GM18858 (cell line): ENCODE results near the gene LIN52.

Source experiments
- ATAC-seq: cut with Tn5 transposase; IDR thresholded peaks from one replicate; pipeline ENCODE4 v1.9.1; 2021; ENCODE audit not compliant: unreplicated experiment

LIN52 gene

DNA sequence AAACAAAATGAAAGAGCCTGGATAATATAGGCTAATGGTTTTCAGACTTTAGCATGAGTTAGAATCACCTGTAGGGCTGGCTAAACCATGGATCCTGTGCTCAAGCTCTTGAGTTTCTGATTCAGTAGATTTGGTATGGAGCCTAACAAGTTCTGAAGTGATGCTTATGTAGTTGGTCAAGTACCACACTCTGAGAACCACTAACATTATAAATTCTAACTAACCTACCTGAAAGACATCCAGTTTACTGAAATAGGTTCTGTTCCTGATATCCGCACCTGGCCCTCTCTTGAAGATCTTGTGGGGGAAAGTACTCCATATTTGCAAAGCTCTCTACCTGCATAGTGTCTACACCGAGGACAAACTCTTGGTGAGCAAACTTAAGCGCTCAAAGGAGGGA is 95.1 kb downstream of the LIN52 start:
- ATAC-seq, result no peak

DNA sequence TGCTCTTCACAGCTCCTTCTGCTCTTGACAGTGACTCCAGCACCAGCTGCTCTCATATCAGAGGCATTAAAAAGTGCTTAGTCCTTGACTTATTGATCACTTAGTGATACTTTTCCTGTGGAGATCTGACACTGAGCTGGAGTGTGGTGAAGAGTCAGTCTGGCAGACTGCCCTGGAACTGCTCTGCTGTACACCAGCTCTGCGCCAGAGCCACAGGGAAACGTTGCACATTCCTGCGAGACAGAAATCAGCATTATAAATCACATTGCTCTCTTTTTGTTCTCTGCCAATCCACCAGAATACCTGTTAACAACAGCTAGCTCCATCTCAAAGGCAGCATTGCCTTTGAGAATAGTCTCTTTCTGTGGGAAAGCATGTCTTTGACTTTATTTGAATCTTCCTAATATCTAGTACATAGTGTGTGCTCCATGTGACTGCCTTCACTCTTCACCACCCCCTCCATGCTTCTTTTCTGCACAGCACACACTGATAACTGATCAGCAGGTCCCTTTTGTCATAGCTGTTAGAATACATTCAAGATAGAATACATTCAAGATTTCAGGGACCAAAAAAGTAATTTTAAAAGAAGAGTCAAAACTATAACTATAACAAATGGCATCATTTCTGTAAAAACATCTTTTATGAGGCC is 106.3 kb downstream of the LIN52 start:
- no peak for ATAC-seq

DNA sequence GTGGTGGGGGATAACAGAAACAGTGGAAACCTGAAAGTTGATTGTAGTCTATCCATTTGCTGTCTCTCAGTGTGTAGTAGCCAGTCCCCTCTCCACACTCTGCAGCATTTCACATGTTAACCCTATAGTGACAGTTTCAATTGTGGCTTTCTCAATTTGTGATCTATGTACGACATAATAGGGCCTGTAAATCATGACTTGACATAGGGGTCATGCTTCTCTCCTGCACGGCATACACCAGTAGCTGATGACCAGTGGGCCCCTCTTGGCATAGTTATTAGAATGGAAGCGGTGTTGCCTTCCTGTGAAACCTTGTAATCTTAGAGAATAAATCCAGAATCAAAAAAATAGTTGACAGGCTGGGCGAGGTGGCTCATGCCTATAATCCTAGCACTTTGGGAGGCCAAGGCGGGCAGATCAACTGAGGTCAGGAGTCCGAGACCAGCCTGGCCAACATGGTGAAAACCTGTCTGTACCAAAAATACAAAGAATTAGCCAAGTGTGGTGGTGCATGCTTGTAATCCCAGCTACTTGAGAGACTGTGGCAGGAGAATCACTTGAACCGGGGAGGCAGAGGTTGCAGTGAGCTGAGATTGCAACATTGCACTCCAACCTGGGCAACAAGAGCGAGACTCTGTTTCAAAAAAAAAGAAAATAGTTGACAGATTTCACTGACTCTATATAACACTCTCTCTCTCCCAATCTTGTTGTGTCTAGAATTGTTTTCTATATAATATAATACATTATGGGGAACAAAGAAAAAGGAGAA is 109.9 kb downstream of the LIN52 start:
- no peak for ATAC-seq

DNA sequence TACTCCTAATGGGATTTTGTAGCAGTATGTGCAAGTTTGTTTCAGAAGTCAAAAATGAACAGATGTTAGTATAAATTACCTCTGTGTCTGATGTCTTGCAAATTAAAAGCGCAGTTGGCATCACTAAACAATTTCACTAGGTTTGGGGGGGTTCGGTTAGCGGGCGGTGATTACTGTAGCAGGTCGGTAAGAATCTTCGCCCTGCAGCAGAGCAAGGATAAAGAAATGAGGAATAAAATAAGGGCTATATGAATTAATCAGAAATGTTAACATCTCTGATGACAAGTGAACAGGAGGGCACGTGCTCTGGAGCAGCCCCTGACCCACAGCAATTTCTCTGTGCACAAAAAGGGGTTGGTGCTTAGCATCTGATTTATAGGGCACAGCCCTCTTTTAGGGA is 110.9 kb downstream of the LIN52 start:
- no peak for ATAC-seq

DNA sequence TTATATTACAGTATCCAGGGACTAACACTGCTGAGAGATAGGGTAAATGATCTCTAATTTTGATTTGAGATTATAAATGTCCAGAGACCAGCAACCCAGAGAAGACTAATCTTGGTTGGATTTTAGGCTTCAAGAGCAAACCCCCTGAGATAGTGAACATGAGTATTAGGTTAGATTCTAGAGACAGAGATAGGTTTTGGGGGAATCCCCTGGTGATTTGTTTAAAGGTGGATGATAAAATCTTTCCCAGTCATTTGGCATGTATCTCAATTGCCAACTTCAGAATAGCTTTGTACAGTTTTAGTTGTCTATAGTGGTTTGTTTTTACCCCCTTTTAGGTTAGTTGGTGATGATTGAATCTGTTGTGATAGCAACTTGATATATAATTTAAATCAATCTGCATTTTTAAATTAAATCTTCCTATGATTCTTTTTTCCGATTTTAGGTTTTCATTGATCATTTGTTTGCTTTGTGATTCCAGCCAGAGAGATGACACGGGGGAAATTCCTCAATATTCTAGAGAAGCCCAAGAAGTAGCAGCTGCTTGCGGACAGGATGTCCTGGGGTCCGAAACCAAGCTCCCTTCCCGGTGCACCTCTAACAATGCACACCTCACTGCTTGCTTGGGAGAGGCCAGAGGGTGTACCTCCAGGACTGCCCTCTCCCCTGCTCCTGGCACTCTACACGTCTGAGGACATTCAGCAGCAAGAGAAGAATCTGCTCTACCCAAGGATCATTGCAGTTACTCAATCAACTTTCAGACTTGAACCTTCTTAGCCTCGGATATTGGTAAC is 113.9 kb downstream of the LIN52 start:
- ATAC-seq, result no peak

DNA sequence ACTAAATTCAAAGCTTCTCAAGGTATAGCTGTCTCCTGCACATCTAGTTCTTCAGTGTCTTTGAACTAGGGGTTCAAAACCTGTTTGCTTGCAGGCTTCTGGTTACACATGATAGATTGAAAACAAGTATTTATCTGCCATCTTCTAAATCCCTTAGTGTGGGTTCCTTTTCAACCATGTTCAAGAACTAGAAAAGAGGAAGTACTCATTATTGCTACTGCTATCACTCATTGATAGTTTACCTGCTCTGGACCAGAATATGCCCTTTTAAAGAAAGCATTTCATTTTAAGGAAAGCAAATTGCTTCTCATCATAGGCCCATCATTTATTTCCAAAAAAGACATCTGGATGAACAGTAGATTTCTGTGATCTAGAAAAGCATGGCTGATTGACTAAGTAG is 117.4 kb downstream of the LIN52 start:
- no peak for ATAC-seq

DNA sequence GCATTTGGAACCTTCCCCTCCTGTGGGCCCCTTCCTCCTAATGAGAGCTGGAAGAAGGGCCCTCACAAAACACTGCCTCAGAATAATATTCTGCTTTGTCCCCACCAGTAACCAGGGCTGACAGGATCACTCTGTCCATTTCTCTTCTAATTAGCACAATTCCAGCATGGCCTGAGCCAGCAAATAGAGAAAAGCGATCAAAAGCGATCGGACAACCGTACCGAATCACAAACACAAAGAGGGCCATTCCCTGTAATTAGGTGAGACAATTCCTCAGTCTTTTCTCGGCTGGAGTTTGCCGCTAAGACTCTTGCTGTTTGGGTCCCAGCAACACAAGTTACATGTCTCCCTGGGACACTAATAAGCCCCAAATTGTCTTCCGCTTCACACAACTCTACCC is 118.9 kb downstream of the LIN52 start:
- ATAC-seq, result no peak

DNA sequence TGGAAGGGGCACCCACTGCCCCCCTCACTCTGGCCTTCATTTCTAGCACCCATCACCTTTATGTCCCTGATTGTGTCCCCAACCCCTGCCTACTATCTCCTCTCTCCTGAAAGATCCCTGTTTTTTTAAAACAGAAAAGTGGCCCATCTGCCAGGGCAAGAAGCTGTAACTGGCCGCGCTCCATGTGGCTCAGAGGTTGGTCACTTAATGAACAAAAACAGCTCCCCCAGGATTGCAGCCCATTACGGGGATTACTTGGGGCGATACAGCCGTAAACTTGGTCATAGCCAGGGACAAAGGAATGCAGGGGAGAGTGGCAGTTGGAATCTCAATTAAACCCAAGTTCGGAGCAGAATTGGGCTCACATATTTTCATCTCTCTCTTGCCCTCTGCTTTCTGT is 119.7 kb downstream of the LIN52 start:
- no peak for ATAC-seq

DNA sequence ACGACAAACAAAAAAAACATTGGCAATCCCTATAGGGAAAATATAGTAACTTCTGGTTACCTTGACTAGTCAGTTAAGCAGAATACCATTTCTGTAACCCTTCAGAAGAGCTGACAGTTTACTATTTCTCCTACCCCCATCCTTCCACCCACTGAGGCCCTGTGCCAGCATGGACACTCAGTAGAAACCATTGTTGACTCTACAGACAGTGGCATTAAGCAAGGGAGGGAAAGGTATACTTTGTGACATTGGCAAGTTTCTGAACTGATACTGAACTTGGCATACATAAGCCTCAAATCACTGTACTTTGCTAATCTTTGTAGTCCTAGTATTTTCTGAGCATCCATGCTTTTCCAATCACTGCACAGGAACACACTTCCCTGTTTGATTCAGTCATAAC is 121.1 kb downstream of the LIN52 start:
- ATAC-seq, result no peak

DNA sequence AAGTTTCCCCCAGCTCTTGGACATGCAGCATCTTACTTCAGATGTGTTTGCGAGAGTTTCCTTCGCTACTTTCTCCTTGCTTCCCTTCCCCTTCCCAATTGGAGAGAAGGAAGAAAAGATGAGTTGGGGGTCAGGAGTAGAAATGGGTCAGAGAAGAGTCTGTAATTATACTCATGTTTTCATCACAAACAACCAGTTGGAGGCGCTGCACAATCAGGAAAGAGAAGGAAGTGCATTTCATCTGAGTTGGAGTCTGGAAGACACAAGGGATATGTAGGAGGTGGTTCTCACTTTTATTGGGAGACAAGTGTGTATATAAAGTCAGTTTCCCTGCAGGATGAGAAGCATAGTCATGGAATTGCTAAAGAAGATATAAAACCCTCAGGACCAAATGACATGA is 123.2 kb downstream of the LIN52 start:
- ATAC-seq, result no peak

DNA sequence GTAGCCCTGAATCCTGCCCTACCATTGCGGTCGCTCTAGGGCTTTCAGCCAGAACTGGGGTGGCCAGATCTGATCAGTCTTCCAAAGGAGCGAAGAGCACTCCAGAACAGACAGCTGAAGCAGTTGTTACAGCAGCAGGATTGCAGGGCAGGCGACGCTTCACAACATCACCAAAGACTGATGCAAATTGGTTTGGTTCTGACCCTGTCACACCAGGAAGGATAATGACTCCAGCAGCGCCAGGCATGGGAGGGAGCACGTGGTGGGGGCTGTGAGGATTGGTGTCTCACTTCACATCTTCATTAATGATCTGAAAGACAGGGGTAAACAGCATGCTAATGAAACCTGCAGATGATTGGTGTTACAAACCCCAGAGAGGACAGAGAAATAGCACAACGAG is 123.9 kb downstream of the LIN52 start:
- no peak for ATAC-seq

DNA sequence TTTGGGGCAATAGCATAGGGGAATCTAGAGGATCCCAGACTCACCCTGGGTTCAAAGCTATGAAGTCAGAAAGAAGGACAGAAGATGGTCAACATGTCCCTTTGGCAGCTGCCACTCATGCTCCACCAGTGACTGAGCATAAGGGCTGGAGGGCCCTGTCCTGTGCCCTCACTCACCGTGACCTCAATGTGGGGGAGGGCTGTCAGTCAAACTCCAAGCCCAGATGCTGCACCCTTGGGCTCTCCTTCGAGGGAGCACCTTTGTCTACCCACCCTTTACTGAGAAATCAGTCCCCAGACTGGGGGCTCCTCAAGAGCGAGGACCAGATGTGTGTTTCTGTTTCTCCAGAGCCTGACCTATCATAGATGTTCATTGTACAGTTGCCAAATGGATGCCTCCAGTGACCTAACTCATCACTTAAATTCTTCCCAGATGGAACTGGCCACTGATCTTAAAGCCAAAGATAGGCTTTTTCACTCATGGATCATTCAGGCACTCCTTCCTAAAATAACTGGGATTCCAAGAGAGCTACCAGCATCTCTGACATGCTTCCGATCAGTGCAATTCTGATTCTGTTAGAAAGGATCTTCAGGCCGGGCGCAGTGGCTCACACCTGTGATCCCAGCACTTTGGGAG is 127.3 kb downstream of the LIN52 start:
- no peak for ATAC-seq

DNA sequence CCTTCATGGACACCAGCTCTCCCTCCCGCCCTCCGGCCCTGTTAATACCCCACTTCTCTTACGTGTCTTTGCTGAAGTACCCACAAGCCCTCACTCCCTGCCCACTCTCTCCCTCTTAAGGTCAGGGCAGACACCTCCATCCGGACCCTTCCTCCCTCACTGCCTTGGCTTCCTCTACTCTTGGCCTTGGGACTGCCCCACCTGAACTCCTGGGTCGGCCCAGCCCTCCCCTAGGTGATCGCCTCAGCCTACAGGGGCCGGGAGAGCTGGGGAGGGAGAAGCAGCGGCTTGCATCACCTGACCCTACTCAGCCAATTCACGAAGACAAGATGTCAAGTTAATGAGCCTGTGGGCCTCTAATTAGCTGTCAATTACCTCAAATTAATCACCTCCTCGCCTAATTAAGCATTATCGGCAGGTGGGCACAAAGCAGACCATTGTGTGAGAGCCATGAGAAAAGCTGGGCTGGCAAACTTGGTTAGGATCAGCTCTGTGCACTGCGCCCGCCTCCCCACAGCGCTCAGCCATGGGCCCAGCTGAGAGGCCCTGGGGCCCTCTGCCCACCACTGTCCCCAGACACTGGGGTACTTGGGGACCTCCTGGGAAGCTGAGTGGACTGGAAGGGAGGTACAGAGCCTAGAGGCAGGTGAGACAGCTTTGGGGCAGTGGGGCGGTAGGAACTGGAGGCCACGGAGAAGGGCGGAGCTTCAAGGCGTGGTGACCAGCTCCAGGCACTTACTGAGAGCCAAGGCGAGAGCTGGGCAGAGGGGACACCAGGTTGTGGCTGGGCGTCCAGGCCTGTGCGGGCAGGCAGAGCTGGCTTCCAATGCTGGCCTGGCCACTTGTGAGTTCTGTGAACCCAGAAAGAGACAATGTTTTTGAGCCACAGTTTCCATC is 129.4 kb downstream of the LIN52 start:
- no peak for ATAC-seq

DNA sequence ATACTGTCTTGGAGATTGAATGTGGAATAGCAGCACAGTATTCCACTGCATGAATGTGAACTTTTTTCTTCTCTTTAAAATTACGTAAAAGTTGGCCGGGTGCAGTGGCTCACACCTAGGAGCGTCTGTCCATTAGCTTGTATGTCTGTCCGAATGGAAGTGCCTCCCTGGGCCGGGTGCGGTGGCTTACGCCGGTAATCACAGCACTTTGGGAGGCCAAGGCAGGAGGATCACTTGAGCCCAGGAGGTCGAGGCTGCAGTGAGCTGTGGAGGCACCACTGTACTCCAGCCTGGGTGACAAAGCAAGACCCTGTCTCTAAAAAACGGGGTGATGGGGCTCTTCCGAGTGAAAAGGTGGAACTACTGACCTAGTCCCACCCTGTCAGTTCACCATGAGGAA is 131.9 kb downstream of the LIN52 start:
- no peak for ATAC-seq

DNA sequence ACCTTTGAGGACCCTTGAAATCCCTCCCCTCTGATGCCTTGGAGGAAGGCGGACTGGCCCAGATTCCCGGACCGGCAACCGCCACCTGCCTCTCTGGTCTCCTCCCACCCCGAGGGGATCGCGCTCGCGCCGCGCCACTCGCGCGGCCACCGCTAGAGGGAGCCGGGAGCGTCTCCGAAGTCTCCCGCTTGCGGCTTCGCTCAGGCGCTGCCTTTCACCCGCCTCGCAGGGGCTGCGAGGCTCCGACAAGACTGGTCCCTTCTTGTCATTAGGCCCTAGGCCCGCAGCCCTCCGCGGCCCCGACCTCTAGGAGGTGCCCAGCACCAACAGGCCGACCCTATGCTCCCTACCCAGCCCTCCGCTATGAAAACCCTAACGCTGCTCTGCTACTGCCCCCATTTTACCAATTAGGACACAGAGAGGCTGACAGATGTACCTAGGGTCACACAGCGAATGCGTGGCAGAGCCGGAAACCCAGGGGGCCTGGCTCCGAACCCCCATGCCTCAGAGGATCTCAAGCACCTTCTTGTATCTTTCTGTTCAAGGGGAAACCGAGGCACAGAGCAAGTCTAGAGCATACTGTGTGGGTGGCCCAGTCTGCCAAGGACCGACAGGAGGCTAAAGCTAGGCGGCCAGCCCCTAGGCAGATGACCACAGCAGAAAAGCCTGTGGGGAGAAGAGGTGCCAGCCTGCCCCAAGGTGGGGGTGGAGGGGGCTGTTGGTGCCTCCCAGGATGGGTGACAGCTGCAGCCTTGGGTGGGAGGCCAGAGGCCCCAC is 133.1 kb downstream of the LIN52 start:
- ATAC-seq, result peak; percentile 55

DNA sequence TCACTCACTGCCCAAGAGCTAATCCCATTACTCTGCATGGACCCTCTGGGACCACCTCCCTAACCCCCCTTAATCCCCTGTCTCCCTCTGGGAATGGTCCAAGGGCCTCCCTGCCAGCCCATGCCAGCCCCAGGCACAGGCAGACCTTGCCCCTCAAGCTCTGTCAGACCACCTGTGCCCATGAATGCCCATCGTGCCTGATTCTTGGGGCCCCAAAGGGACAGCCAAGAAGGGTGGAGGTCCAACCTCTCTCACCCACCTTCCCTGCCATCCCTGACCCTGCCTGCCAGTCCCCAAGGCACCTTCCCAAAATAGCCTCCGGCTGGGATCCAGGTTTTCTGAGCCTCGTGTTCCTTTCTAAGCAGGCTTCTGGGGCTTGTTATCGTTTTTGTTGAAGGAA is 133.7 kb downstream of the LIN52 start:
- no peak for ATAC-seq

DNA sequence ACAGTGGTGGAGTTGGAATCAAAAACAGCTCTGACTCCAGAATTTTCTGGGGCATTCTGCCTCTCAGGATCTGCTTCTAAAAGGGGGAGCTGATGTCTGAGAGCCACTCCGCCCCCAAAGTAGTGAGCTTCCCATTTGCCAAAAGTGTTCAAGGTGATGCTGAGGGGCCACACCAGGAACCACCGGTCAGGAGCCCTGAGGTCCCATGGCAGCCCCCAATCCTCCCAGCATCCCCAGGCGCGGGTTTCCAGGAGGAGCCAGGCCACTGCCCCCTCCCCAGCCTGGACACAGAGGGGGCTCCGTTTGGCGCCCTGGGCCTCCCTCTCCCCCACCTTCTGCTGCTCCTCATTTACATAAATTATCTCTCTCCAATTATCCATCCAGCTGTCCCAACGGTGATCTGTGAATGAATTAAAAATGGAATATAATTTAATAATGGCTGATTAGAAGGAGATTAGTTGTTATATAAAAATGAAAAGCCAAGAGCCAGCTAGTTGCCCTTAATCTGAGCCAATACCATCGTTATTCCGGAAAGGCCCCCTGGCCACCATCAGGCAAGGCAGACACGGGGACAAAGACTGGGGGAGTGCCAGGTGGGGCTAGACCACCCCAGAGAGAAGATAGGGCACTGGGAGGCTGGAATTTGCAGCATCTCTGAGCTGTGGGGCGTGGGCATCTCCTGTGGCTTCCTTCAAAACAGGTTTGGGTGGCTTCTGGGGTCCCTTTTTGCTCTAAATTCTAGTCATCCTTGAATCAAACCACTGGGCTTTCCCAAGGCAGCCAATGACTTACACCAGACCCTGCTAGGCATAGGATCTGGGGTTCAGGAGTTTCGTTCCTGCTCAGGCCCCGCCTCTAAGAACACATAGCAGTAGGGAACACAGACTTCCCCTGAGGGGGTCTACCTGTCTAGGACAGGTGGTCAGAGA is 134.8 kb downstream of the LIN52 start:
- ATAC-seq, result no peak

DNA sequence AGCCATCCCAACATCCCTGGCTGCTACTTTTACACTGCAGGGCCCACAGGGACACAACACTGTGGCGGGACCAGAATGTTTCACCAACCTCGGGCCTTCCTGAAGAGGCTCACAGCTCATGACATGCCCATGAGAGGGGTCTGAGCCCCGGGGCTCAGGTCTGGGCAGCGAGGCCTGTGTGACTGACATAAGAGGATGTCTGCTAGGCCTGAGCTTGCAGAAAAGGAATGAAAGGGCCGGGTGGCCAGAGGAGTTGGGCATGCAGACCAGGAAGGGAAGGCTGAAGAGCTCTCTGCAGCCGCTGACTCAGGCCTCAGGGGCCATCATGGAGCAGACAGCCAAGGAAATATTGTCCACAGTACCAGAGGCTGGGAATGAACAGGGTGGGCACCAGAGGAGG is 136.2 kb downstream of the LIN52 start:
- no peak for ATAC-seq

DNA sequence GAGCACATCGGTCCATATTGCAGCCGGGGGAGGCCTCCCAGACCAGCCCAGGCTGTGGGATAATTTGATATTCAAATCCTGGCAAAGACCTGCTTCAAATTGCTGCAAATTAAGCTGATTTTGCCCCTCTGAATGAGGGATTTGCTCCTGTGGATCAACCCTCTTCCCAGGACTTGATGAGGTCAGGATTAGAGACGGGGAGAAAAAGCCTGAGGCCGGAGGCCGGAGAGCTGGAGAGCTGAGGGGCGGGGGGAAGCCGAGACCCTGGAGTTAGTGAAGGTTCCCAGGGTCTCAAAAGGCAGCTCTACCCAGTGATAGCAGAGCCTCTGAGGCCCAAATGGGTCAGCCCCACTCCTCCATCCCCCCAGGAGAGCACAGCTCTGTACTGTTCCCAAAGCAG is 137.0 kb downstream of the LIN52 start:
- ATAC-seq, result no peak
